ENCODE data around the gene ART4. TPM values are rescaled to one million over a fixed set of nuclear protein-coding genes. Genes with fewer than 3 reads are reported as not detected.

ART4 gene, protein sequence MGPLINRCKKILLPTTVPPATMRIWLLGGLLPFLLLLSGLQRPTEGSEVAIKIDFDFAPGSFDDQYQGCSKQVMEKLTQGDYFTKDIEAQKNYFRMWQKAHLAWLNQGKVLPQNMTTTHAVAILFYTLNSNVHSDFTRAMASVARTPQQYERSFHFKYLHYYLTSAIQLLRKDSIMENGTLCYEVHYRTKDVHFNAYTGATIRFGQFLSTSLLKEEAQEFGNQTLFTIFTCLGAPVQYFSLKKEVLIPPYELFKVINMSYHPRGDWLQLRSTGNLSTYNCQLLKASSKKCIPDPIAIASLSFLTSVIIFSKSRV
- total RNA-seq, result 2.7 TPM

DNA sequence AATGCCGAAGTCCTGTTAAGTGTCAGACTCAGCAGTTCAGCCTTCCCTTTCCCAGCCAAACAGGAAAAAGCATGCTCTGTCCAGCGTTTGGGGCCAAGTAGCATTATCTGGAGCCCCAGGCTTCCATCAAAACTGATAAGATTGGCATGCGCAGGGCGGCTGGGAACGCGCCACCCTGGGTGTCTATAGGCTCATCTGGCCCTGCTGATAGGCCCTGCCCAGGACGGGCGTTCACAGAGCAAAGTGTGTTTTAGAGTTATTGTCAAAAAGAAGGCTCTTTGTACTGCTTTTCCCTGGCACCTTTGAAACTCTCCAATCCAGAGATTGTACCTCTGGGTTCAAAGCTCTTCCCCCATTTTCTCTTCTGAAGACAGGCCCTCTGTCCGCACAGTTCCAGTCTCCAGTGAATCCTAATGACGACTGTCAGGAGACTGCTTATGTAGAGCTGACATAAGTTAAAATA, at the start of gene ART4:
Gene ART4, minus strand, starts transcription at position 102 of the 463 bp plus-strand sequence. CDS start 413 bp downstream, outside the sequence.

DNA sequence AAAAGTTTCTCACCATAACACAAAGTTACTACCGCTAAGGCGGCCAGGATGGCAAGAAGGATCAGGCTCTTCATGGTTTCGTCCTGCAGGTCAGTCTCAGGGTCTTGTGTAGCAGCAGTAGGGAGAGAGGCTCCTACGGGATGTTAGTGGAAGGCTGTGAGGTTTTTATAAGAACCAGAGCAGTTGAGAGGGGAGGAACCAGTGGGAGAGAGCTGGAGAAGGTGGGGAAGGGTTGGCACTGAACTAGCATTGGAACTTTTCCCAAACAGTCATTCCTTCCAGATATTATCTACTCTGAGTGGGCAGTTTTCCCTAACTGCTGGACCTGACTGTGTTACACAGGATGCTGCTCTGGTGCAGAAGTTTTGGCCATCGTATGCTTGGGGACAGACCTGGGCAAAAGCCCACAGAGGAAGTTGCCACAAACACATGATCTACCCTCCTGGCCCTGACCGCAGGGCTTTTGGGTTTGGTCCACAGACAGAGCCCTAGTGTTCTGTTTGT, 42.4 kb upstream of the ART4 start, which contains the start of gene MGP:
Gene MGP, minus strand, starts transcription at position 137 of the 504 bp plus-strand sequence. Its CDS starts 63 bp downstream, at position 74.

DNA sequence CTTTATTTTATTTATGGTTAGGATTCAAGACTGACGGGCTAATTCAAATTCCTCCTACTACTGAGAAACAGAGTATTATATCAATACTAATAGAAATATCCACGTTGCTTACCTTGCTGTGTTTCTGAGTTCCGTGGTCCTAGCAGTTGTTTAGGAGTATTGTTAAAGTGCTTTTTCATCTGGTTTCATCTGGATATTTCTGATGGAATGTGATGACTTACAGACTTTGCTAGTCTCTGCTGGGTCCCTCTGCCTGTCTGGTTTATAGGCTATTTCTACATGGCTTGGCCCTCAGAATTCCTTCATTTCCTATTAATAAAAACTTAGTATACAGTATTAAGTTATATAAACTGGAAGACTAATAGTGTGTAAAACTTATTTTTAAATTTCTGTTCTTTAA, 29.3 kb downstream of the ART4 start, which contains the start of gene SMCO3:
Gene SMCO3, minus strand, starts transcription at position 169 of the 400 bp plus-strand sequence. CDS start 7,502 bp downstream, outside the sequence.

DNA sequence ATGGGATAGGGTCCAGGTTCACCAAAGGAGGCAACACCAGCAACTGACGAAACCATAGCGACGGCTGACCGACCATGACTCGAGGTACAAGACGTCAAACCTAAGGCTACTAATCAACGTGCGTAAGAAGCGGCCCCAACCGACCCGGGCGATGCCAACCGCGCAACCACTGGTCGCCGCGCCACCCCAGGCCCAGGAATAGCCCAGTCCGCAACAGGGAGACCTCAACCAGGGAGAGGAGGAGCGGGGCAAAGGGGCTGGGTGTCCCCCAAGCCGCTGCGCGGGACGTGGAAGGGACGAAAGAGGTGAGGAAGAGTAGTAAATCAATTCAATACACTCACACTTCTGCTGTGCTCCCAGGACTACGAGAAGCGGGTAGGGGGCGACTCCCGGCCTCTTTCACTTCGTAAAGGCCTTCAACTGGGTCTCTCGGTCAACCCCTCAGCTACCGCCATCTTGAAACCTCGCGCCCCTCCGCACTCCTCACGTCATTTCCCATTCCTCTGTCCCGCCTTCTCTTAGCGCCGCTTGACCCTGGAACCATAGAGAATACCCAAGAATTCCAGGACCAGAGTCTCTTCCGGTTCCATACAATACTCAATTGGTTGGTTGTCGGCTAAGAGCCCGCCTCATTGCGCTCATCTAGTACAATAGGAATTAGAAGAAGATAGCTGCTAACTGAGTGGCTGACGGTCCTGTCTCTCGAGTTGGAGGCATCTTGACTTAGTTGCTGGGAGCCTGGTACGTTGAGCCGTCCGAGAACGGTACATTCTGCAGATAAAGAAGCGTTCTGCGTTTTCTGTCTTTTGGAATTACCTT, 40.1 kb downstream of the ART4 start, which contains the start of the genes C12orf60 and WBP11:
Gene C12orf60, plus strand, starts transcription at position 660 of the 819 bp plus-strand sequence. CDS start 19,266 bp downstream, outside the sequence.
Gene WBP11, minus strand, starts transcription at position 468 of the 819 bp plus-strand sequence. CDS start 2,095 bp downstream, outside the sequence.

Other genes with a start within 250 kb of the ART4 start
- not detected for gene GUCY2C, start 146.9 kb downstream of the ART4 start, total RNA-seq
- gene WBP11, start 40.0 kb downstream of the ART4 start, total RNA-seq, result 28.4 TPM
- 2.7 TPM for gene C12orf60, start 39.9 kb downstream of the ART4 start, total RNA-seq
- gene SMCO3, start 29.3 kb downstream of the ART4 start, total RNA-seq, result 3.3 TPM
- 54.7 TPM for gene MGP, start 42.3 kb upstream of the ART4 start, total RNA-seq
- 14.0 TPM for gene ERP27, start 95.0 kb upstream of the ART4 start, total RNA-seq
- 40.1 TPM for gene ARHGDIB, start 118.1 kb upstream of the ART4 start, total RNA-seq
- not detected for gene PDE6H, start 129.5 kb upstream of the ART4 start, total RNA-seq

Data from metanephros (tissue), 1 donor.